ENCODE data around the gene RAPH1. TPM values are rescaled to one million over a fixed set of nuclear protein-coding genes. Genes with fewer than 3 reads are reported as not detected.
A peak's percentile ranks its signal among the peaks of the same experiment; 100 is the strongest.
"Not testable (repeated sequence)": the region's sequence is repeated elsewhere in the genome, so short reads cannot be mapped to it uniquely, and the experiment has no call there.

RAPH1 gene
- total RNA-seq, 1 experiment from 2014 or later = 29.7 TPM

DNA sequence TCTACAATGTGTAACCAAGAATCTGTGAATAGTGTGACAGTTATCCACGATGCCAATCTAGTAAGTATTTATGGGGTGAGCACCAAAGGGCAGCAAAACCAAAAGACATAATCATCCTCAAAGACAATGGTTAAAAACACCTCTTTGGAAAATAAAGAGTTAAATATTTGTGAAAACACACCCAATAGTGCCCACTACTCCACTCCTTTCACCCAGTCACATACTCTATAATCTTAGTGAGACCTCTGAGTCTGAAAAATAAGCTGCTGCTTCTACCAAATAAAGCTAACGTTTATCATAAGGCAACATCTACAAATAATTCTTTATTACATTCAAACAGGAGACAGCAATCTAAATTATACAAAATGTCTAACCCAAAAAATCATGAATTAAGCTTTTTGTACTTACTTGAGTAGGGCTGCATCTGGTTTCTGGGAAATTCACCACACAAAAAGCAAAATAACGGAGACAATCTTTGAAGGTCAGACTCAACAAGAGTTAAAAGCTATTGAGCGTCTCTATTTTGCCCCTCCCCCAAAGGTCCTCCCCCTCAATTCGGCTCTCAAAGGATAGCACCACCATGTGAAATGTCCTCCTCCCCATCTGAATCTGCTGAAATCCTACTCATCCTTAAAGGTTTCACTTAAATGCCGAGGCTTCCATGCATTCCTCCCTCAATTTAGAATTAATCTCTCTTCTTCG lies 2.0 kb downstream of the RAPH1 start:
- Histone ChIP-seq H3K36me3 (ENCODE audit: insufficient read depth, low read length, poor library complexity, severe bottlenecking) (no peaks in the 10 kb centered on the region), H3K27me3 (replicated peaks; ENCODE audit: insufficient read depth, low read depth, low read length, poor library complexity) (no peaks in the 10 kb centered on the region), H3K27ac (ENCODE audit: low read depth, low read length, poor library complexity, severe bottlenecking) (no peak overlapping the region), H3K4me3 (ENCODE audit: low read depth, low read length, poor library complexity, severe bottlenecking) (peak overlapping the region; percentile 92), H3K9me3 (ENCODE audit: low read depth, low read length, poor library complexity, severe bottlenecking) (no peaks in the 10 kb centered on the region), H3K4me1 (ENCODE audit: insufficient read depth, low read length, poor library complexity, severe bottlenecking) (peaks cover 7% of the 10 kb centered on the region)
- intact Hi-C loops (cut with micrococcal nuclease; ENCODE audit: unreplicated experiment) = loop anchor here (5.0 kb wide), 1 partner anchor 119 kb away; no protein-coding TSS in a partner anchor
- no peak for TF ChIP-seq EZH2 (IDR thresholded peaks at IDR 0.05; ENCODE audit: borderline replicate concordance, low read depth, low read length, poor library complexity, severe bottlenecking)
- TF ChIP-seq, protein P1, sequence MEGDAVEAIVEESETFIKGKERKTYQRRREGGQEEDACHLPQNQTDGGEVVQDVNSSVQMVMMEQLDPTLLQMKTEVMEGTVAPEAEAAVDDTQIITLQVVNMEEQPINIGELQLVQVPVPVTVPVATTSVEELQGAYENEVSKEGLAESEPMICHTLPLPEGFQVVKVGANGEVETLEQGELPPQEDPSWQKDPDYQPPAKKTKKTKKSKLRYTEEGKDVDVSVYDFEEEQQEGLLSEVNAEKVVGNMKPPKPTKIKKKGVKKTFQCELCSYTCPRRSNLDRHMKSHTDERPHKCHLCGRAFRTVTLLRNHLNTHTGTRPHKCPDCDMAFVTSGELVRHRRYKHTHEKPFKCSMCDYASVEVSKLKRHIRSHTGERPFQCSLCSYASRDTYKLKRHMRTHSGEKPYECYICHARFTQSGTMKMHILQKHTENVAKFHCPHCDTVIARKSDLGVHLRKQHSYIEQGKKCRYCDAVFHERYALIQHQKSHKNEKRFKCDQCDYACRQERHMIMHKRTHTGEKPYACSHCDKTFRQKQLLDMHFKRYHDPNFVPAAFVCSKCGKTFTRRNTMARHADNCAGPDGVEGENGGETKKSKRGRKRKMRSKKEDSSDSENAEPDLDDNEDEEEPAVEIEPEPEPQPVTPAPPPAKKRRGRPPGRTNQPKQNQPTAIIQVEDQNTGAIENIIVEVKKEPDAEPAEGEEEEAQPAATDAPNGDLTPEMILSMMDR (conservative IDR thresholded peaks at IDR 0.05; ENCODE audit: low read depth, low read length) = no peak
- DNase-seq (ENCODE audit: low spot score) = peak; percentile 40
- CTCF ChIA-PET = no interaction called here
- BruUV-seq (replicated peaks) = no TSS peak
- POLR2A ChIA-PET (ENCODE audit: low non-redundant PET) = interaction anchor here (0.5 kb wide), 1 partner anchor 43 kb away, joined by 3 read pairs; no protein-coding TSS in a partner anchor

DNA sequence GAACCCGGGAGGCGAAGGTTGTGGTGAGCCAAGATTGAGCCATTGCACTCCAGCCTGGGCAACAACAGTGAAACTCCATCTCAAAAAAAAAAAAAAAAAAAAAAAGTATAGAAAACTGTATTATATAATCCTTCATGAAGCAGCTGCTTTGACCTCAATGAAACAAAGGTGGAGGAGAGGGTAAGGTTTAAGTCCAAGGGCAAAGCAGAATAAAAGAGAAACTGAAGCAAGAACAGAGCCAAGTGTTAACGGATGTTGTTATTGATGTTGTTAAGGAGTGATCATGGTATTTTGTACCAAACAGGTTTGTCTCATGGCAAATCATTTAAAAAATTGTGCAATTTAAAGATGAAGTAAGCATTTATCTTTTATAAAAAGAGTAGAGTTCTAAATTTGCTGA lies 7.4 kb downstream of the RAPH1 start:
- DNase-seq (ENCODE audit: low spot score) = no peak
- POLR2A ChIA-PET (ENCODE audit: low non-redundant PET) = no interaction called here
- H3K4me3 ChIP-seq (ENCODE audit: low read depth, low read length, poor library complexity, severe bottlenecking) = no peak overlapping the region
- H3K27ac ChIP-seq (ENCODE audit: low read depth, low read length, poor library complexity, severe bottlenecking) = no peak overlapping the region
- no peaks in the 10 kb centered on the region for H3K36me3 ChIP-seq (ENCODE audit: insufficient read depth, low read length, poor library complexity, severe bottlenecking)
- CTCF ChIA-PET = no interaction called here
- TF ChIP-seq, protein P1 (conservative IDR thresholded peaks at IDR 0.05; ENCODE audit: low read depth, low read length) = no peak
- TF ChIP-seq EZH2 (IDR thresholded peaks at IDR 0.05; ENCODE audit: borderline replicate concordance, low read depth, low read length, poor library complexity, severe bottlenecking) = no peak
- intact Hi-C loops (cut with micrococcal nuclease; ENCODE audit: unreplicated experiment) = no loop called here
- H3K27me3 ChIP-seq (replicated peaks; ENCODE audit: insufficient read depth, low read depth, low read length, poor library complexity) = no peaks in the 10 kb centered on the region
- no peaks in the 10 kb centered on the region for H3K4me1 ChIP-seq (ENCODE audit: insufficient read depth, low read length, poor library complexity, severe bottlenecking)
- BruUV-seq (replicated peaks) = no TSS peak
- H3K9me3 ChIP-seq (ENCODE audit: low read depth, low read length, poor library complexity, severe bottlenecking) = no peaks in the 10 kb centered on the region

DNA sequence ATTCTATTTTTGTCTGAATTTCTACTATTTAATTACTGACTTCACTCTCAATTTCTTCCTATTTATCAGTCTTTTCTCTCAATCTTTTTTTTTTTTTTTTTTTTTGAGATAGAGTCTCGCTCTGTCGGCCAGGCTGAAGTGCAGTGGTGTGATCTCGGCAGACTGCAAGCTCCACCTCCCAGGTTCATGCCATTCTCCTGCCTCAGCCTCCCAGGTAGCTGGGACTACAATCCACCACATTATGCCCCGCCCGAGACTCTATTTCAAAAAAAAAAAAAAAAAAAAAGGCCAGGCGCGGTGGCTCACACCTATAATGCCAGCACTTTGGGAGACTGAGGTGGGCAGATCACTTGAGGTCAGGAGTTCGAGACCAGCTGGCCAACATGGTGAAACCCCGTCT lies 21.8 kb downstream of the RAPH1 start:
- CTCF ChIA-PET; H3K4me3 ChIP-seq (ENCODE audit: low read depth, low read length, poor library complexity, severe bottlenecking); H3K9me3 ChIP-seq (ENCODE audit: low read depth, low read length, poor library complexity, severe bottlenecking); H3K36me3 ChIP-seq (ENCODE audit: insufficient read depth, low read length, poor library complexity, severe bottlenecking); intact Hi-C loops (cut with micrococcal nuclease; ENCODE audit: unreplicated experiment); H3K4me1 ChIP-seq (ENCODE audit: insufficient read depth, low read length, poor library complexity, severe bottlenecking); DNase-seq (ENCODE audit: low spot score); H3K27me3 ChIP-seq (replicated peaks; ENCODE audit: insufficient read depth, low read depth, low read length, poor library complexity); BruUV-seq (replicated peaks); H3K27ac ChIP-seq (ENCODE audit: low read depth, low read length, poor library complexity, severe bottlenecking): not testable (repeated sequence)
- POLR2A ChIA-PET (ENCODE audit: low non-redundant PET) = interaction anchor here (0.6 kb wide), 1 partner anchor 349 kb away, joined by 9 read pairs; no protein-coding TSS in a partner anchor

DNA sequence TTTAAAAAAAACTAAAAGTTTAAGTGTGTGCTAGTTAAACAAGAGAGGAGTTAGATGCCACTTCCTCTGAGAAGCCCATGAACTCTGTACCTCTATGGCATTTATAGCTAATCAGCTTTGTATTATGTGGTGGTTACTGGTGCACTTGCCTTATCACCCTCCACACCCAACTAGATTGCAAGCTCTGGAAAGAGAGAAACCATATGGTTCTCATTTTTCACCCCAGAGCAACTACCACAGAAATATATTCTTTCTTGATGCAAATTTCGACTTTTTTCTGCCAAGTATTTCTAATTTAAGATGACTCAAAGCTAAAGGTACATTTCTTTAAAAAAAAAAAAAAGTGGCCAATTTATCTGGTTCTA lies 24.2 kb downstream of the RAPH1 start:
- no peak for DNase-seq (ENCODE audit: low spot score)
- no peaks in the 10 kb centered on the region for H3K4me1 ChIP-seq (ENCODE audit: insufficient read depth, low read length, poor library complexity, severe bottlenecking)
- H3K4me3 ChIP-seq (ENCODE audit: low read depth, low read length, poor library complexity, severe bottlenecking) = no peak overlapping the region
- H3K36me3 ChIP-seq (ENCODE audit: insufficient read depth, low read length, poor library complexity, severe bottlenecking) = peaks cover under 1% of the 10 kb centered on the region
- no peak overlapping the region for H3K27ac ChIP-seq (ENCODE audit: low read depth, low read length, poor library complexity, severe bottlenecking)
- TF ChIP-seq, protein P1 (conservative IDR thresholded peaks at IDR 0.05; ENCODE audit: low read depth, low read length) = no peak
- no peak for TF ChIP-seq EZH2 (IDR thresholded peaks at IDR 0.05; ENCODE audit: borderline replicate concordance, low read depth, low read length, poor library complexity, severe bottlenecking)
- H3K9me3 ChIP-seq (ENCODE audit: low read depth, low read length, poor library complexity, severe bottlenecking) = peaks cover under 1% of the 10 kb centered on the region
- CTCF ChIA-PET = no interaction called here
- BruUV-seq (replicated peaks) = no TSS peak
- H3K27me3 ChIP-seq (replicated peaks; ENCODE audit: insufficient read depth, low read depth, low read length, poor library complexity) = no peaks in the 10 kb centered on the region
- POLR2A ChIA-PET (ENCODE audit: low non-redundant PET) = no interaction called here
- intact Hi-C loops (cut with micrococcal nuclease; ENCODE audit: unreplicated experiment) = no loop called here
